GM23248 (cell line): ENCODE results near the gene ADGRD1.

Experiments
- EZH2 ChIP-seq: fragments of 200-600 bp; sonication (generic); IDR thresholded peaks from 2 replicates; pipeline ENCODE4 v1.6.1; 2018; ENCODE audit warnings: antibody characterized with exemption, mild to moderate bottlenecking; ENCODE audit not compliant: insufficient read depth, poor library complexity, severe bottlenecking
- EZH2phosphoT487 ChIP-seq: fragments of 200-600 bp; sonication (generic); IDR thresholded peaks from 2 replicates; pipeline ENCODE4 v1.6.1; 2018; ENCODE audit warnings: antibody characterized with exemption, moderate library complexity, mild to moderate bottlenecking, low read depth; ENCODE audit not compliant: insufficient read depth

GRCh38 chr12:130983328-130984017 is 29.8 kb downstream of the ADGRD1 start:
- TF ChIP-seq EZH2 (no peak), EZH2phosphoT487 (no peak)
